CD4-positive, alpha-beta T cell treated with Interleukin-6 at 100 ng/mL for 8 hours (primary cell): ENCODE results near the gene AMBP.
"Not testable (repeated sequence)": the region's sequence is repeated elsewhere in the genome, so short reads cannot be mapped to it uniquely, and the experiment has no call there.

Experiments used
- DNase-seq: peaks from one replicate; pipeline ENCODE4 v3.0.0-alpha.2; 2020; ENCODE audit warnings: mixed read lengths, low spot score

Gene AMBP

GRCh38 chr9:114091711-114092110, 13.6 kb upstream of the AMBP start:
- DNase-seq, result no peak

GRCh38 chr9:114090798-114091197, 12.7 kb upstream of the AMBP start:
- DNase-seq, result no peak

- DNase-seq, result no peak
Measured at GRCh38 chr9:114089206-114089840, 11.2 kb upstream of the AMBP start.

GRCh38 chr9:114088571-114089170, 10.6 kb upstream of the AMBP start:
- DNase-seq, result no peak

- DNase-seq, result no peak
Measured at GRCh38 chr9:114087721-114088120, 9.6 kb upstream of the AMBP start.

- DNase-seq, result no peak
Measured at GRCh38 chr9:114086607-114087006, 8.5 kb upstream of the AMBP start.

- no peak for DNase-seq
Measured at GRCh38 chr9:114086009-114086408, 7.9 kb upstream of the AMBP start.

- no peak for DNase-seq
Measured at GRCh38 chr9:114085387-114085789, 7.3 kb upstream of the AMBP start.

- DNase-seq, result no peak
Measured at GRCh38 chr9:114084282-114085073, 6.4 kb upstream of the AMBP start.

GRCh38 chr9:114083666-114084065, 5.6 kb upstream of the AMBP start:
- no peak for DNase-seq

- not testable (repeated sequence) for DNase-seq
Measured at GRCh38 chr9:114082763-114083412, 4.8 kb upstream of the AMBP start.

GRCh38 chr9:114082017-114082762, 4.1 kb upstream of the AMBP start:
- peak; percentile 71 for DNase-seq

GRCh38 chr9:114081441-114082016, 3.4 kb upstream of the AMBP start:
- no peak for DNase-seq

GRCh38 chr9:114080773-114081440, 2.8 kb upstream of the AMBP start:
- no peak for DNase-seq

GRCh38 chr9:114080195-114080772, 2.2 kb upstream of the AMBP start:
- DNase-seq, result no peak

- DNase-seq, result no peak
Measured at GRCh38 chr9:114078781-114079156, 669 bp upstream of the AMBP start.

GRCh38 chr9:114077162-114077837, 800 bp downstream of the AMBP start:
- DNase-seq, result no peak

- no peak for DNase-seq
Measured at GRCh38 chr9:114076237-114077161, 1.6 kb downstream of the AMBP start.

GRCh38 chr9:114075602-114076001, 2.5 kb downstream of the AMBP start:
- no peak for DNase-seq
